DMS 273 (cell line): ENCODE data around the gene ERP27.

Experiments used
- DNase-seq: peaks from one replicate; lab custom pipeline; 2025; ENCODE audit not compliant: unreplicated experiment; lab: John Stamatoyannopoulos, UW

The ERP27 gene

GRCh38 chr12:14938301-14938700, at the start of gene ERP27:
TSS of gene ERP27 (minus strand) at chr12:14938537. CDS start at chr12:14938508, 29 bp downstream.
- no peak for DNase-seq

- no peak for DNase-seq
Observed at GRCh38 chr12:14988035-14988434, 49.7 kb upstream of the ERP27 start.

GRCh38 chr12:14986449-14986848, 48.1 kb upstream of the ERP27 start:
- no peak for DNase-seq

- no peak for DNase-seq
Observed at GRCh38 chr12:14984766-14985285, 46.5 kb upstream of the ERP27 start.

GRCh38 chr12:14984036-14984435, 45.7 kb upstream of the ERP27 start:
- no peak for DNase-seq

GRCh38 chr12:14982991-14983390, 44.7 kb upstream of the ERP27 start:
- no peak for DNase-seq

GRCh38 chr12:14982562-14982961, 44.2 kb upstream of the ERP27 start:
- no peak for DNase-seq

GRCh38 chr12:14981049-14981448, 42.7 kb upstream of the ERP27 start:
- no peak for DNase-seq

- no peak for DNase-seq
Observed at GRCh38 chr12:14979468-14979867, 41.1 kb upstream of the ERP27 start.

GRCh38 chr12:14976658-14977057, 38.3 kb upstream of the ERP27 start:
- DNase-seq: no peak

- DNase-seq: no peak
Observed at GRCh38 chr12:14975457-14975856, 37.1 kb upstream of the ERP27 start.

- DNase-seq: no peak
Observed at GRCh38 chr12:14974633-14975032, 36.3 kb upstream of the ERP27 start.

GRCh38 chr12:14972816-14973215, 34.5 kb upstream of the ERP27 start, which contains the start of gene PDE6H:
TSS of gene PDE6H (plus strand) at chr12:14973042. CDS start at chr12:14978013, 4,971 bp downstream.
- no peak for DNase-seq

- DNase-seq: no peak
Observed at GRCh38 chr12:14970473-14970872, 32.1 kb upstream of the ERP27 start.

GRCh38 chr12:14968478-14968877, 30.1 kb upstream of the ERP27 start:
- no peak for DNase-seq

- no peak for DNase-seq
Observed at GRCh38 chr12:14965221-14965620, 26.9 kb upstream of the ERP27 start.

GRCh38 chr12:14964406-14964805, 26.1 kb upstream of the ERP27 start:
- DNase-seq: no peak

- DNase-seq: no peak
Observed at GRCh38 chr12:14963520-14963919, 25.2 kb upstream of the ERP27 start.

GRCh38 chr12:14962797-14963196, 24.5 kb upstream of the ERP27 start:
- no peak for DNase-seq

GRCh38 chr12:14962153-14962539, 23.8 kb upstream of the ERP27 start:
- DNase-seq: no peak

- no peak for DNase-seq
Observed at GRCh38 chr12:14961466-14962152, 23.3 kb upstream of the ERP27 start, which contains the start of gene ARHGDIB. TSS of gene ARHGDIB (minus strand) at chr12:14961601. CDS start at chr12:14950712, 10,889 bp downstream.

GRCh38 chr12:14960548-14961465, 22.5 kb upstream of the ERP27 start:
- DNase-seq: no peak
